OCI-LY7 (cell line): ENCODE measurements around the gene MYOM3.

ENCODE experiments used
- CTCF ChIP-seq: fragments of 200-600 bp; sonication (generic); conservative IDR thresholded peaks from 2 replicates; pipeline ENCODE4 v1.5.1; 2014; ENCODE audit warnings: mild to moderate bottlenecking, antibody characterized with exemption, low read length, moderate library complexity, mixed read lengths
- EZH2phosphoT487 ChIP-seq: fragments of 200-600 bp; sonication (generic); IDR thresholded peaks from 2 replicates; pipeline ENCODE4 v1.6.1; 2018; ENCODE audit warnings: low read depth, borderline replicate concordance, mild to moderate bottlenecking, mixed run types, antibody characterized with exemption, low read length, moderate library complexity, mixed read lengths

- TF ChIP-seq CTCF, result no peak
- no peak for TF ChIP-seq EZH2phosphoT487
These were observed 90.3 kb downstream of the MYOM3 start for GRCh38 chr1:24021403-24022266.
